ENCODE results near the gene RAD54L. TPM values are rescaled to one million over a fixed set of nuclear protein-coding genes. Genes with fewer than 3 reads are reported as not detected.

Gene RAD54L
- total RNA-seq, 1 donor from 2014 or later: 22.2 TPM

DNA sequence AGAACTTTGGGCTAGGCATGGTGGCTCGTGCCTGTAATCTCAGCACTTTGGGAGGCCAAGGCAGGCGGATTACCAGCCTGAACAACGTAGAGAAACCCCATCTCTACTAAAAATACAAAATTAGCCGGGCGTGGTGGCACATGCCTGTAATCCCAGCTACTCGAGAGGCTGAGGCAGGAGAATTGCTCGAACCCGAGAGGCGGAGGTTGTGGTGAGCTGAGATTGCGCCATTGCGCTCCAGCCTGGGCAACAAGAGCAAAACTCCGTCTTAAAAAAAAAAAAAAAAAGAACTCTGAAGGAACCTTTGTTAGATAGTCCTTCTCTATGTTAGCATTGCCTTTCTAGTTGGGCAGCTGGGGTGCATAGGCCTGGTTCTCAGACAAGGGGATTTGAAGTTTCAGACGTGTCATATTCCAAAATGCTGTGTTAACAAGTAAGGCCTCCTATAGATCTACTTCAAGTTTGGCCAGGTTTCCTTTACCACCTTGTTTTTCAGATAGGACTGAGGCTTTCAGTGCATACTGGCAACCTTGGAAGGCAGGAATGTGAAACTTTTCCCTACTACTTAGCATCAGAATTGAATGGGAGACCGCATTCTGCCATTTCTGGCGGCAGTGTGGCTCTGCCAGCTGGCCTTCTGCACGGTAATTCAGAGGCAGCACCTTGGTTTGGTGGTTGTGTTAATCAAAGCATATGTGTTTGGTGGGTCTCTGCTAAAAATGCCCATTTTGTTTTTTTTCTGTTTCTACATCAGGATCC lies 62.0 kb downstream of the RAD54L start:
- no peak overlapping the region for H3K27ac Mint-ChIP-seq
- no peaks in the 10 kb centered on the region for H3K9me3 Mint-ChIP-seq
- peaks cover 45% of the 10 kb centered on the region for H4K20me1 ChIP-seq (ENCODE audit: low read depth)
- H3K27ac ChIP-seq: no peak overlapping the region
- H3K4me1 ChIP-seq: peaks cover 12% of the 10 kb centered on the region
- TF ChIP-seq EZH2 (IDR thresholded peaks at IDR 0.05) (no peak), EZH2phosphoT487 (IDR thresholded peaks at IDR 0.05) (no peak)
- TF ChIP-seq, protein P1, sequence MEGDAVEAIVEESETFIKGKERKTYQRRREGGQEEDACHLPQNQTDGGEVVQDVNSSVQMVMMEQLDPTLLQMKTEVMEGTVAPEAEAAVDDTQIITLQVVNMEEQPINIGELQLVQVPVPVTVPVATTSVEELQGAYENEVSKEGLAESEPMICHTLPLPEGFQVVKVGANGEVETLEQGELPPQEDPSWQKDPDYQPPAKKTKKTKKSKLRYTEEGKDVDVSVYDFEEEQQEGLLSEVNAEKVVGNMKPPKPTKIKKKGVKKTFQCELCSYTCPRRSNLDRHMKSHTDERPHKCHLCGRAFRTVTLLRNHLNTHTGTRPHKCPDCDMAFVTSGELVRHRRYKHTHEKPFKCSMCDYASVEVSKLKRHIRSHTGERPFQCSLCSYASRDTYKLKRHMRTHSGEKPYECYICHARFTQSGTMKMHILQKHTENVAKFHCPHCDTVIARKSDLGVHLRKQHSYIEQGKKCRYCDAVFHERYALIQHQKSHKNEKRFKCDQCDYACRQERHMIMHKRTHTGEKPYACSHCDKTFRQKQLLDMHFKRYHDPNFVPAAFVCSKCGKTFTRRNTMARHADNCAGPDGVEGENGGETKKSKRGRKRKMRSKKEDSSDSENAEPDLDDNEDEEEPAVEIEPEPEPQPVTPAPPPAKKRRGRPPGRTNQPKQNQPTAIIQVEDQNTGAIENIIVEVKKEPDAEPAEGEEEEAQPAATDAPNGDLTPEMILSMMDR (IDR thresholded peaks at IDR 0.05): no peak
- H2AFZ ChIP-seq (replicated peaks): no peak overlapping the region
- no peaks in the 10 kb centered on the region for H3K9me3 ChIP-seq (ENCODE audit: low read depth)
- H3K27me3 ChIP-seq: no peaks in the 10 kb centered on the region
- no peak overlapping the region for H3K4me2 ChIP-seq
- H3K36me3 ChIP-seq: peaks cover 27% of the 10 kb centered on the region
- H3K79me2 ChIP-seq (ENCODE audit: low read depth): peaks cover 58% of the 10 kb centered on the region
- peaks cover 10% of the 10 kb centered on the region for H3F3A ChIP-seq (ENCODE audit: low read depth)
- H3K4me1 Mint-ChIP-seq: peaks cover 9% of the 10 kb centered on the region
- H3K36me3 Mint-ChIP-seq: peaks cover 28% of the 10 kb centered on the region
- no peak overlapping the region for H3K4me3 ChIP-seq
- H3K9ac ChIP-seq: no peak overlapping the region
- peaks cover 3% of the 10 kb centered on the region for H3K27me3 Mint-ChIP-seq (ENCODE audit: insufficient read depth, low read depth)
- H3K4me3 Mint-ChIP-seq: no peak overlapping the region
- no peak for DNase-seq (ENCODE audit: low spot score)

GRCh38 chr1:46310321-46310720 lies 62.8 kb downstream of the RAD54L start:
- Histone ChIP-seq H3F3A (ENCODE audit: low read depth) (peaks cover 13% of the 10 kb centered on the region), H3K4me1 (peaks cover 5% of the 10 kb centered on the region), H3K9ac (no peak overlapping the region), H4K20me1 (ENCODE audit: low read depth) (peaks cover 38% of the 10 kb centered on the region), H3K79me2 (ENCODE audit: low read depth) (peaks cover 50% of the 10 kb centered on the region), H3K27ac (no peak overlapping the region), H3K27me3 (no peaks in the 10 kb centered on the region), H3K36me3 (peaks cover 27% of the 10 kb centered on the region), H3K4me2 (no peak overlapping the region), H3K4me3 (no peak overlapping the region), H3K9me3 (ENCODE audit: low read depth) (no peaks in the 10 kb centered on the region), H2AFZ (replicated peaks) (no peak overlapping the region)
- H3K4me3 Mint-ChIP-seq: no peak overlapping the region
- H3K4me1 Mint-ChIP-seq: peaks cover 7% of the 10 kb centered on the region
- TF ChIP-seq EZH2 (IDR thresholded peaks at IDR 0.05) (no peak), EZH2phosphoT487 (IDR thresholded peaks at IDR 0.05) (no peak)
- TF ChIP-seq, protein P1 (IDR thresholded peaks at IDR 0.05): no peak
- H3K27ac Mint-ChIP-seq: no peak overlapping the region
- peaks cover 31% of the 10 kb centered on the region for H3K36me3 Mint-ChIP-seq
- DNase-seq (ENCODE audit: low spot score): no peak
- H3K27me3 Mint-ChIP-seq (ENCODE audit: insufficient read depth, low read depth): no peaks in the 10 kb centered on the region
- no peaks in the 10 kb centered on the region for H3K9me3 Mint-ChIP-seq

DNA sequence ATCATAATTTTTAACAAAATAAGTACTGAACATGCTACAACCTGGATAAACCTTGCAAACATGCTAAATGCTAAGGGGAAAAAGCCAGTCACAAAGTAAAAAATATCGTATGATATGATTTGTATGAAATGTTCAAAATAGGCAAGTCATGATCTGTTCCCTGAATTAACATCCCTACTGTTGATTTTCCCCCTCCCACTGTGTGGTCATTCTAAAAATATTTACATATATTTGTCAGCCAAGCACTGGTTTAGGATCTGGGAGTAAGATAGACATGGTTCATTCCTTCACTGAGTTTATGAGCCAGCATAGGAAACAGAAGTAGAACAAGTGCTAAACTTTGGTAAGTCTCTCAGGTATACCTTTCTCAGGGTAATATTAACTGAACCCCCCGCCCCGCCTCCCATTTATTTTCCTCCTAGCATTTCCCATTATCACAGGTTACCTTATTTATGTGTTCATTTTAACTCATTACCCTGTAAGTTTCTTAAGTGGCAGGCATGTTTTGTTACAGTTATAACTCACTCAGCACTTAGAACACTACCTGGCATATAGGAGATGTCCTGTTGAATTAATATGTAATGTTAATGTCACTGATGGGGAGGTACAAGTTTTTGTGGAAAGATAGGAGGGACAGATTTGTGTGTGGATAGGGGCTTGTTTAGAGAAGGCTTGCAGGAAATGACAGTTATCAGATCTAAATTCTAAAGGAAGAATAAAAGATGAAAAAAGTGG lies 68.3 kb downstream of the RAD54L start:
- Mint-ChIP-seq H3K4me3 (no peak overlapping the region), H3K9me3 (no peaks in the 10 kb centered on the region), H3K4me1 (peaks cover 10% of the 10 kb centered on the region), H3K27me3 (ENCODE audit: insufficient read depth, low read depth) (no peaks in the 10 kb centered on the region), H3K36me3 (peaks cover 17% of the 10 kb centered on the region), H3K27ac (no peak overlapping the region)
- H3K79me2 ChIP-seq (ENCODE audit: low read depth): no peaks in the 10 kb centered on the region
- TF ChIP-seq, protein P1 (IDR thresholded peaks at IDR 0.05): no peak
- no peak for TF ChIP-seq EZH2phosphoT487 (IDR thresholded peaks at IDR 0.05)
- no peak for TF ChIP-seq EZH2 (IDR thresholded peaks at IDR 0.05)
- no peak overlapping the region for H3K4me3 ChIP-seq
- H2AFZ ChIP-seq (replicated peaks): no peak overlapping the region
- H3K27ac ChIP-seq: peak overlapping the region; percentile 59
- H3K9ac ChIP-seq: no peak overlapping the region
- H4K20me1 ChIP-seq (ENCODE audit: low read depth): no peaks in the 10 kb centered on the region
- DNase-seq (ENCODE audit: low spot score): no peak
- H3K27me3 ChIP-seq: no peaks in the 10 kb centered on the region
- H3K9me3 ChIP-seq (ENCODE audit: low read depth): no peaks in the 10 kb centered on the region
- peaks cover 12% of the 10 kb centered on the region for H3K36me3 ChIP-seq
- H3K4me1 ChIP-seq: peaks cover 5% of the 10 kb centered on the region
- H3K4me2 ChIP-seq: no peak overlapping the region
- peaks cover 34% of the 10 kb centered on the region for H3F3A ChIP-seq (ENCODE audit: low read depth)

Data from neural progenitor cell (in vitro differentiated cells).